ENCODE measurements around the gene CUBN.

GRCh38 chr10:17024461-17024860, 105.2 kb downstream of the CUBN start:
- TF ChIP-seq CTCF (conservative IDR thresholded peaks at IDR 0.05 in 1 of 2, IDR thresholded peaks at IDR 0.05 in 1 of 2; ENCODE audit: extremely low read depth in 1 of 2, insufficient read depth in 1 of 2, low read depth in 1 of 2, low read length in 2 of 2) (no peak), EZH2 (IDR thresholded peaks at IDR 0.05; ENCODE audit: borderline replicate concordance, low read length) (no peak)

Data from mammary epithelial cell (primary cell).